GM12891 (cell line): ENCODE results near the gene ZNHIT3.

Experiments
- POLR2A ChIP-seq: IDR thresholded peaks from 2 replicates; pipeline ENCODE4 v1.6.1; 2011; ENCODE audit warnings: low read depth, low read length, control low read depth
- POLR2AphosphoS5 ChIP-seq: IDR thresholded peaks from 2 replicates; pipeline ENCODE4 v1.6.1; 2011; ENCODE audit warnings: low read depth, low read length, control low read depth
- SPI1 ChIP-seq: IDR thresholded peaks from 2 replicates; pipeline ENCODE4 v1.6.1; 2011; ENCODE audit warnings: low read depth, low read length, control low read depth
- TAF1 ChIP-seq: IDR thresholded peaks from 2 replicates; pipeline ENCODE4 v1.6.1; 2011; ENCODE audit warnings: low read depth, low read length, control low read depth

- TF ChIP-seq TAF1 (no peak), POLR2A (no peak), POLR2AphosphoS5 (no peak), SPI1 (no peak)
Observed at GRCh38 chr17:36443777-36444176, 42.7 kb upstream of the ZNHIT3 start.
